Amniotic stem cell (primary cell): ENCODE measurements around the gene CYP19A1.

Source experiments
- DNase-seq: peaks from one replicate; lab custom pipeline; 2025; lab: John Stamatoyannopoulos, UW

The CYP19A1 gene

DNA sequence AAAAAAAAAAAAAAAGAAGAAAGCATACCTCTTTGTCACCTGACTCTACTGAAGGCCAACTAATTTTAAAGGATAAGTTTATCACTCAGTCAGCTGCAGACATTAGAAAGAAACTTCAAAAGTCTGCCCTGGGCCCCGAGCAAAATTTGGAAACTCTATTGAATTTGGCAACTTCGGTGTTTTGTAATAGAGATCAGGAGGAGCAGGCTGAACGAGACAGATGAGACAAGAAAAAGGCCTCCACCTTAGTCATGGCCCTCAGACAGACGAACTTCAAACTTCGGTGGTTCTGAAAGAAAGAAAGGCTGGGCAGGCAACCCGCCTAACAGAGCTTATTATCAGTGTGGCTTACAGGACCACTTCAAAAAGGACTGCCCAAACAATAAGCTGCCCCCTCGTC, 21.6 kb upstream of the CYP19A1 start:
- DNase-seq: no peak

DNA sequence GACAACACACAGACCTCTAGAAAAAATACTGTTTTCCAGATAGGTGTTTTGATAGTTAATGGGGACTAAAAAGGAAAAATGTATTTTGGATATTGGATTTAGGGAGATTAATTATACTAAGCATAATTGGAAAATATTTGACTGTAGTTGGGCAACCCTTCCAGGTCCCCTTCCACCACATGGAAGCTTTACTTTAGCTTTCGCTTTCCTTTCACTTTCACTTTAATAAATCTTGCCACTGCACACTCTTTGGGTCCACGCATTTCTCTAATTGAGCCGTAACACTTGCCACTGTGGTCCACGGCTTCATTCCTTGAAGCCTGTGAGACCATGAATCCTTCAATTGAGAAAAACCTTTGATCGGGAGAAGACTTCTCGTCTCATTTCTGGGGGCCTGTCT, 18.6 kb upstream of the CYP19A1 start:
- DNase-seq: no peak

DNA sequence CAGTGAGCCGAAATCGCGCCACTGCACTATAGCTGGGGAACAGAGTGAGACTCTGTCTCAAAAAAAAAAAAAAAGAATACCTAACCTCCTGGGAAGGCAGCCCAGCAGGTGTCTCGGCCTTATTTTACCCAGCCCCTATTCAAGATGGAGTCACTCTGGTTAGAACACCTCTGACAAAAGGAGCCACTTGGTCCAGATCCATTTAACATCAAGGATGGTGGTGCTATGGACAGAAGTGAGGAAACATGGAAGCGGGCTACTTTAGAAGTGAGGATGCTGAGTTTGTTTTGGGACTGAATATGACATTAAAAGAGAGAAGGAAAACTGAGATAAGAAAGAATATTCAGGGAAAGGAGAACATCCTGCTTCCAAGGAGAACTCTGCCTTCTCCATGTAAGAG, 17.8 kb upstream of the CYP19A1 start:
- no peak for DNase-seq

- no peak for DNase-seq
Observed at GRCh38 chr15:51355096-51355495, 16.7 kb upstream of the CYP19A1 start.

DNA sequence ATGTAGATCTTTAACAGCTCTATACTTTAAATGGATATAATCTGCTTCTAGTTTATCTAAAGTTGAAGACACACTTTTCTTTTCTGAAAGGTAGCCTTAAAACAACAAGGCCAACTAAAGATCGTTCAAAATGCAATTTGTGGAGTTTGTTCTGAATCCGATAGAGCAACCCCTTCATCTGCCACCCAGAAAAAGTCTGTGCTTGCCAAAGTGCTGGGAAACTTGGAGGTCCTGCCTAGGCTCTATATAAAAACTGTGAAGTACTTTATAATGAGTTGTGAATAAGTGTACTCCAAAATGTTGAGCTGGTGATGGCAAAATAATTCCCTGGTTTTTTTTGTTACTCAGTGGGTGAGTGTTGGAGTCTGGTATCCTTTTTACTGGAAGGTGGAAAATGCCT, 15.6 kb upstream of the CYP19A1 start:
- no peak for DNase-seq

- no peak for DNase-seq
Observed at GRCh38 chr15:51350723-51351122, 12.3 kb upstream of the CYP19A1 start.

DNA sequence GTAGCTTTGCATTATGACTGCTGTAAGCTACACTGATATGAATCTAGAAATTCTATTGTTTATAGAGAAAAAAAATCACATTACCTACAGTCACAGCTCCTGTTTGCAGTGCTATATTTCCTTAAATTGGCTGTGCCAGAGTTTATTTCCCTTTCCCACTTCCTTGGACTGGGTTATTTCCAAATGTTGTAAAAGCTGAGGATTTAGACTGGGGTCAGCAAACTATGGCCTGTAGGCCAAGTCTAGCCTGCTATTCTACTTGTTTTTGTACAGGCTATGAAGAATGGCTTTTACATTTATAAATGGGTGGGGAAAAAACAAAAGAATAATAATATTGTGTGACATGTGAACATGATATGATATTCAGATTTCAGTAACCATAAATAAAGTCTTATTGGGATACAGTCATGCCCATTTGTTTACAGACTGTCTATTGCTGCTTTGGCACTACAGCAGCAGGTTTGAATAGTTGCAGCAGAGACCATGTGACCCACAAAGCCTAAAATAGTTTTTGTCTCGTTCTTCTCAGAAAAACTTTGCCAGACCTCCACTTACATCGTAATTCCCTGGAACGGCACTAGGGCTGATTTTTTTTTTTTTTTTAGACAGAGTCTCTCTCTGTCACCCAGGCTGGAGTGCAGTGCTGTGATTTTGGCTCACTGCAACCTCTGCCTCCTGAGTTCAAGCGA, 10.9 kb upstream of the CYP19A1 start:
- DNase-seq: no peak

DNA sequence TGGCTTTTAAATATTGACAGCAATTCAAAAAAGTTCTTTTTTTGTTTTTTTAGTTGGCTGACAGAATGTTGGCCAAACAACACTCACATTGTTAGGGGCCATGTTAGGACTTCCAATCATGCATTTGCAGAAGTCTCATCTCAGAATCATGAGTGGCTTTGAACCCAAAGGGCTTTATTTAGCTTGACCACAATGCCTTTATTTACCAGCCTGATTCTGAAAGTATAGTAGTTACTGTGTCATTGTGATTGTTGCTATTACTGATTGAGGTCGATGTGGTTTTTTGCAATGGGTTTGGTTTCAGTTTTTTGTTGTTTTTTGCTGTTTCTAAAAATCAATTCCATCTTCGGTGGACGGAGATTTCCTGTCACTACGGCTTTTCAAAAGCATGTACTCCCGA, 10.3 kb upstream of the CYP19A1 start:
- no peak for DNase-seq

DNA sequence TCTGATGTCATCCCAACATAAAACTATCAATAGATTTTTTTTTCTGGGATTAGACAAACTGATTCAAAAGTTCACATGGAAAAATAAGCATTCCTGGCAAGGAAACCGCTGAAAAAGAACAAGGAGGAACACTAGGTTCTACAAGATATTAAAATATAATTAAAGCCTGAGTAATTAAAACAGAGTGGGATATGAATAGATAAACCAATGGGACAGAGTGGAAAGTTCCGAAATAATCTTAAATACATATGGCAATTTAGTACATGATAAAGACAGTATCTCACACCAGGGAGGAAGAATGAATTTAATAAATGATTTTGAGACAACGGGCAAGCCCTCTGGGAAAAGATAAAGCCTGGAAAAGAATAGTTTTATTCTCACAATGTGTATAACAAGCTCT, 7.7 kb upstream of the CYP19A1 start:
- DNase-seq: no peak

DNA sequence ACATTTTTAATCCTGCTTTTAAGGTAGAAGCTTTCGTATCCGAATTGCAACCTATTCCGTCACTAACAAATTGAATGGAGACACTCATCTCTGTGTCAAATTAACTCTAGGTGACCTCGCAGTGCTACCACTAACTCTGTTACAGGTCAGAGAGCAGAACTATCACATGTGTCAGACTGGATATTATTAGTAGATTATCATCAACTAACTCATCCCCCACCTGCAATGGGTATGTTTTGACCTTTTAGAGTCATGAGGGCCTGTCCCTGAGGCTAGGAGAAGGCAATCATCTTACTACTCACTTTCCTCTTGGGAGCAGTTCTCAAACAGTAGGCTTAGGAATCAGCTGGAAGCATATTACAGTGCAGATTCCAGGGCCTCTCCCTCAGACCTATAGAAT, 5.1 kb upstream of the CYP19A1 start:
- DNase-seq: no peak

DNA sequence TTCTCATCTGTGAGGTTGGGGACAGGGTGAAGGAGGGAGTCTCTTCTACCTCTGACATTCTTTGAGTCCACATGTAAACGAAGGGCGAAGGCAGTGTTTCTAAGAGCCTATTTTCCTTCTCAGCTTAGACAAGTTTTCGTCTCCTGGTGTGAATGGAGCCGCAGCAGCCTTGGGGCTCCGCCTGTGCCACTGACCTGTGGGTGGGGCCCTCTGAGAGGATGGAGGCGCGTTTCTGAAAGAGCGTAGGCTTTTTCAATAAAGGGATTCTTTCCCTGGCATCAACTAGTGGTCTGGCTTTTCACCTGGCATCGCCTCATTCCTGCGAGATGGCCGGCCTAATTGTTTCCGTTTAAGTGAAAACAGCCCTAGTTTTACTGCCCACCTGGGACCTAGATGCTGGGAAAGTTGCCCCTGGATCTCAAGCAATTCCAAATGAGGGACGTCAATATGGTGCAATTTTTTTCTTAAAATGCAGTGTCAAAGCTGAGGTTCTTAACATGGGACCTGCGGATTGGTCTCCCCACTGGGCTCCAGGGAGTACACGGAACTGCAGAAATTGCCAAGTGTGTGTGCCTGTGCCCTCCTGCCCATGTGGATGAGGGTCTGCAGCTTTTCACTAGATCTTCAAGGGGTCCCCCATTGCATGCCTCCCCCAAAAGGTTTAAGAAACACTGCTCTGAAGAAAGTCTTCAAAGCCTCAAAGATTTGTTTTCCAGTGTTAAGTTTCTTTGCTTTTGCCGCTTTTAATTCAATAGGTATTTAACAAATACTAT, 4.0 kb upstream of the CYP19A1 start:
- DNase-seq: no peak

DNA sequence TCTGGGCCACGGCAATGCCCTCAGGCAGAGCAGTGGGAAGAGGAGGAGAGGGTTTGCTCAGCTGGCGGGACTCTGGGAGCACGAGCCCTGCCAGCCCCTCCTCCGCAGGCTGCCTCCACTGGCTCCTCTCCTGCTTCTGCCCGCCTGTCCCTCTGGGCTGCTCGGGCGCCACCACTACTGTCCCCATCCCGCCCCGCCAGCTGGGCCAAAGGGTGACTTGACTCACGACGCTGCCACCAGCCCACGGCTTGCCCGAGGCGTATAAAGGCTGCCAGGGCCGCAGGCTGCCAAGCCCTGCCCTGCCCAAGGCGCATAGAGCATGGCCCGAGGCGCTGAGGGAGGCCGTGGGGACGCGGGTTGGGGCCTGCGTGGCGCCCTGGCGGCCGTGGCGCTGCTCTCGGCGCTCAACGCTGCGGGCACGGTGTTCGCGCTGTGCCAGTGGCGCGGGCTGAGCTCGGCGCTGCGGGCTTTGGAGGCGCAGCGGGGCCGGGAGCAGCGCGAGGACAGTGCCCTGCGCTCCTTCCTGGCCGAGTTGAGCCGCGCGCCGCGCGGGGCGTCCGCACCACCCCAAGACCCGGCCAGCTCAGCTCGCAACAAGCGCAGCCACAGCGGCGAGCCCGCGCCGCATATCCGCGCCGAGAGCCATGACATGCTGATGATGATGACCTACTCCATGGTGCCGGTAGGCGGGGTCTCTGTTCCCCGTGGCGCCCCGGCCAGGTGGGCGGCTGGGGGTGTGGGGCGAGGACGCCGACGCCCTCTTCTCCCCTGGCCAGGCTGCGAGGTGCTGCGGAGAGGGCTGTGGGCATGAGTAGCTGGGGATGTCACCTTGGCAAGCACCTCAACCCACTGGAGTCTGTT, 3.2 kb upstream of the CYP19A1 start, which contains the start of gene GLDN:
TSS of gene GLDN (plus strand) at position 290 of the 861 bp plus-strand sequence. CDS start at position 320, 30 bp downstream.
- DNase-seq: no peak

DNA sequence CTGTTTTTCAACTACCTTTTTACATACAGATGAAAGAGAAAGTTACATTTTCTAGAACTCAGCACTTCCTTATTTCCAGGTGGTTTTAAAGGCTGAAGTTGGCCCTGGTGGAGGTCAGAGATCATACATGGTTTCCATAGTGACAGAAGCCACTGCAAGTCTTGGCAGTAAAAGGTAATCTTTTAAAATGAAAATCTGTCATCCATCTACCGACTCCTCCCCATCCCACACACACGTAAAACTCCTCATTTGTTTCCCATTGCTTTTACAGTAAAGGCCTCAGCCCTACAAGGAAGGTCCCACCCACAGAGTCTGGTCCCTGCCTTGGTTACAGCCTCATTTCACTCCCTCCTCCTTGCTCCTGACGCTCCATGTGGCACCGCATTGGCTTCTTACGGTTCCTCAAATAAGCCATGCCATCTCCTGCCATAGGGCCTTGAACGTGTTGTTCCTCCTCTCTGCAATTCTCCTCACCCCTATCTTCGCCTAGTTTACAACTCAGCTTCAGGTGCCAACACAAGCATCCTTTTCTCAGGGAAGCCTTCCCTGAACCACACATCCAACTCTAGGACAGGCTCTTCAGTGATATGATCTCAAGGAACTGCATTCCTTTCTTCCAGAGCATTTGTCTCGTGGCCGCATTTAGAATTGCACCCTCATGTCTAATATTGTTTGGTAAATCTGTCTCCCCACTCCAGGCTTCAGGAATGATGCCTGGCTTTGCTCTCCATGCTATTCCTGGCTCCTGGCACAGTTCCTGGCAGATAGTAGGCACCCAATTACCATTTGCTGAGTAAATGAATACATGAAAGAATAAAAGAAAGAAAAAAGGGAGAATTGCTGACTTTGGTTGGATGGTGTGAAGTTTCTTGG, 2.6 kb downstream of the CYP19A1 start:
- no peak for DNase-seq

GRCh38 chr15:51335087-51335486, 3.3 kb downstream of the CYP19A1 start:
- no peak for DNase-seq

DNA sequence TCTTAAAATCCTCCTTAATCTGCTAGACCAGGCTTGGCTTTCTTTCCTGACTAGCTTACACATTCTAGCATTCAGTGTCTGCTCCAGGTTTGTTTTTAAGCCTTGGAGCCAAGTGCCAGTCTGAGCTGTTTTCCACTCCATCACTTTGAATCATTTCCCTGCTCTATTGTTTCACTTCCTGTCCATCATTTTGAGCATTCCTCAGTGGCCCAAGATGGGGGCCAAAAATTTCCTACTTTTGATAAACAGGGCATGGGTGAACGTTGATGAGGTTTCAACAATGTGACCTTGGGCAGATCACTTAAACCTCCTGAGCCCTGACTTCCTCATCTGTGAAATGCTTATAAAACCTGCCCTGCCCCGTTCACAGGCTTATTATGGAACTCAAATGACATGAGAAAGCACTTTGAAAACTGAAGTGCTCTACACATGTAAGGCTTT, 4.4 kb downstream of the CYP19A1 start:
- no peak for DNase-seq

GRCh38 chr15:51333571-51333970, 4.8 kb downstream of the CYP19A1 start:
- DNase-seq: no peak

DNA sequence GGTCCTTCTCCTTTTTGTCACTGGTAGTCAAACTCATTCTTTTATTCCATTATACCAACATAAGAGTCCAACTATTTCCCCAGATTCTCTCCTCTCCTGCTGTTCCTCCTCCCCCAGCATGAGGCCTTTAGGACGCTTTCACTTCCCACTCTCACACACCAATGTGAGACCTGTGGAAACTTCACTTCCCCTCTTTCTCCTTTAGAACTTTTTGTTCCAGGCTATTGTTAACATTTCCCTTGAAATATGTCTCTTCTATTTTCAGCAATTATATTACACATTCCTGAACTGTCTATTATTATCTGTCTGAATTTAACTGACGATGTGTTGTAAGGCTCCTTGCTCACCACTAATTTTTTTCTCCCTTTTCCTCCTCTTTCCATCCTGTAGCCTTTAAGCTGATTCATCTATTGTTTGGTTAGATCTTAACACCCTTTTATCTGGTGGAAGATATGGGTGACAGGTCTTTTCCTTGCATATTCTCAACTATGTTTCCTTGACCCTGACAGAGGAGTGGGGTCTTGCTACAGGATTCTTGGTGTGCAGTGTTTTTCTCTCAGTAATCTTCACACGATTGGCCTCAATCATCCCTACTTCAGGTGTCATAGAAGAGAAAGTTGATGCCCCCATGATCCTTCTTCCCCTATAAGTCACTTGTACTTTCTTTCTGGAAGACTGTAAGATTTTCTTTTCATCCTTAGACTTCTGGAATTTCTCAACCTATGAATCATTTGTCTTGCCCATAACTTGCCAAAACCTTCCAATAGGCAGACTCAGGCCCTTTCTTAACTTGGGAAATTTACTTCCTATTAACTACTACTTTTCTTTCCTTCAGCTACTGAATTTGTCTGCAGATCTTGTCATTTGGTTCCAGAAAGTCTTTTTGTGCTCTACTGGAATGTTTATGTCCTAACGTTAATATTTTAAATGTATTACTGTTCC, 5.9 kb downstream of the CYP19A1 start:
- DNase-seq: no peak

DNA sequence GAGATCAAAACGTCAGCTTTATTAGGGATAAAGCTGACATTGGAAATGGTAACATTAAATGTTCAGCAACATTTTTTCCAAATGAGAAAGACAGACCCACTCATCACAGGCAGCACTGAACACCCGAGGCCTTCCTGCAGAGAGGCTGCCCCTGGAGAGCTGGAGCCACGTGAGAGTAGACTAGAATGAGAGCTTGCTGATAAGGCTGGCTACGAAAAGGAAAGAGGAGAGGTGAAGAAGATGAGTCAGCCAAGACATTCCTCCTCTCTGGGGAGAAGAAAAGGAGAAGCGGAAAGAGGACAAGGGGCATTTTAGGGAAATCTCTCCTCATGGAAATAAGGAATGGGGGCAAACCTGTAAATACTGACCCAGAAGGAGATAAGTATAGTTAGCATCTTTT, 7.3 kb downstream of the CYP19A1 start:
- DNase-seq: no peak

DNA sequence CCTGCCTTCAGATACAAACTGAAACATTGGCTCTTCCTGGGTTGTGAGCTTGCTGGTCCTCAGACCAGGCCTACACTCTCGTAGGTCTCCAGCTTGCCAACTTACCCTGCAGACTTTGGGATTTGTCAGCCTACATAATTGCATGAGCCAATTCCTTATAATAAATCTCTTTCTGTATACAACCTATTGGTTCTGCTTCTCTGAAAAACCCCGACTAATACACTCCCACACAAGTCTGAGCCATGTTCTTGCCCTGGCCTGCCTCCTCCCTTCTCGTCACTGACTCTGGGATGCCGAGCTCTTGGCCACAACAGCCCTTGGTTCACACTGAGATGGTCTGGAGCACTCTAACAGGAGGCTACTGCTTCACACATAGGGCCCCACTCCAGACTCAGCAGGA, 9.5 kb downstream of the CYP19A1 start:
- DNase-seq: no peak

- DNase-seq: no peak
Observed at GRCh38 chr15:51327081-51327480, 11.3 kb downstream of the CYP19A1 start.

GRCh38 chr15:51325167-51325566, 13.2 kb downstream of the CYP19A1 start:
- no peak for DNase-seq
